ENCODE results near the gene GLB1L2. TPM values are rescaled to one million over a fixed set of nuclear protein-coding genes. Genes with fewer than 3 reads are reported as not detected.
"Not testable (repeated sequence)": the region's sequence is repeated elsewhere in the genome, so short reads cannot be mapped to it uniquely, and the experiment has no call there.

The GLB1L2 gene
- total RNA-seq, 3 donors from 2014 or later = 21.5 to 27.9 (median 26.9) TPM

GRCh38 chr11:134313821-134314607 lies 17.8 kb upstream of the GLB1L2 start:
- no peak overlapping the region for H3K4me3 ChIP-seq
- no peaks in the 10 kb centered on the region for H3K4me1 ChIP-seq (ENCODE audit: low read depth)
- ATAC-seq (no peak), DNase-seq (no peak)
- peaks cover 15% of the 10 kb centered on the region for H3K9me3 ChIP-seq
- TF ChIP-seq, protein P1, sequence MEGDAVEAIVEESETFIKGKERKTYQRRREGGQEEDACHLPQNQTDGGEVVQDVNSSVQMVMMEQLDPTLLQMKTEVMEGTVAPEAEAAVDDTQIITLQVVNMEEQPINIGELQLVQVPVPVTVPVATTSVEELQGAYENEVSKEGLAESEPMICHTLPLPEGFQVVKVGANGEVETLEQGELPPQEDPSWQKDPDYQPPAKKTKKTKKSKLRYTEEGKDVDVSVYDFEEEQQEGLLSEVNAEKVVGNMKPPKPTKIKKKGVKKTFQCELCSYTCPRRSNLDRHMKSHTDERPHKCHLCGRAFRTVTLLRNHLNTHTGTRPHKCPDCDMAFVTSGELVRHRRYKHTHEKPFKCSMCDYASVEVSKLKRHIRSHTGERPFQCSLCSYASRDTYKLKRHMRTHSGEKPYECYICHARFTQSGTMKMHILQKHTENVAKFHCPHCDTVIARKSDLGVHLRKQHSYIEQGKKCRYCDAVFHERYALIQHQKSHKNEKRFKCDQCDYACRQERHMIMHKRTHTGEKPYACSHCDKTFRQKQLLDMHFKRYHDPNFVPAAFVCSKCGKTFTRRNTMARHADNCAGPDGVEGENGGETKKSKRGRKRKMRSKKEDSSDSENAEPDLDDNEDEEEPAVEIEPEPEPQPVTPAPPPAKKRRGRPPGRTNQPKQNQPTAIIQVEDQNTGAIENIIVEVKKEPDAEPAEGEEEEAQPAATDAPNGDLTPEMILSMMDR (IDR thresholded peaks at IDR 0.05) = no peak
- H3K36me3 ChIP-seq (ENCODE audit: low read depth) = no peaks in the 10 kb centered on the region
- intact Hi-C loops (cut with DNase I, micrococcal nuclease) = no loop called here

- H3K4me3 ChIP-seq = no peak overlapping the region
- TF ChIP-seq, protein P1 (IDR thresholded peaks at IDR 0.05) = no peak
- DNase-seq = no peak
- H3K9me3 ChIP-seq = peaks cover 15% of the 10 kb centered on the region
- intact Hi-C loops (cut with DNase I, micrococcal nuclease) = no loop called here
- no peaks in the 10 kb centered on the region for H3K4me1 ChIP-seq (ENCODE audit: low read depth)
- no peaks in the 10 kb centered on the region for H3K36me3 ChIP-seq (ENCODE audit: low read depth)
- ATAC-seq = no peak
Measured at GRCh38 chr11:134317103-134317502, 14.7 kb upstream of the GLB1L2 start.

- DNase-seq; H3K36me3 ChIP-seq (ENCODE audit: low read depth); H3K4me1 ChIP-seq (ENCODE audit: low read depth); H3K4me3 ChIP-seq; intact Hi-C loops (cut with DNase I, micrococcal nuclease); ATAC-seq: not testable (repeated sequence)
- H3K9me3 ChIP-seq = peaks cover 14% of the 10 kb centered on the region
Measured at GRCh38 chr11:134321373-134321772, 10.4 kb upstream of the GLB1L2 start.

GRCh38 chr11:134322553-134322952 lies 9.2 kb upstream of the GLB1L2 start:
- Histone ChIP-seq H3K36me3 (ENCODE audit: low read depth) (no peaks in the 10 kb centered on the region), H3K4me3 (no peak overlapping the region), H3K9me3 (peaks cover 3% of the 10 kb centered on the region), H3K4me1 (ENCODE audit: low read depth) (no peaks in the 10 kb centered on the region)
- DNase-seq (no peak), ATAC-seq (no peak)
- TF ChIP-seq, protein P1 (IDR thresholded peaks at IDR 0.05) = no peak
- intact Hi-C loops (cut with DNase I, micrococcal nuclease) = no loop called here

DNA sequence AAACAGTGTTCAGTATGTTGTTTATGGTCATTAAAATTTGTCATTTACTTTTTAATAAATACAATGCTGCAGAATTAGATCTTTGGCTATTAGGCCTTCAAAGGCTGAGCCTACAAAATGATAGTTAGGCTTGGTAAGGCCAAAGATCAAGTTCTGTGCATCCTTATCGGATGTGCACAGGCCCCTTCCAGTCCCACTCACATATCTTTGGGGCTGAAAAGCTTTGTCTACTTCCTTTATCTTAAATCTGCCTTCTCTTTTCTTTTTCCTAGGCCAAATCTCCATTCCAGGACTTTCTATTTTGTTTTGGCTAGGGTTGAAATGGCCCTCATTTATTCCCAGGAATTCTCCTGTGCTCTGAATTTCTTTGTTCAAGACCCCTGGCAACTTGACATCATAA lies 3.4 kb upstream of the GLB1L2 start:
- intact Hi-C loops (cut with DNase I, micrococcal nuclease) = no loop called here
- ATAC-seq = no peak

More for the DNA sequence above, 3.4 kb upstream of the GLB1L2 start:
- no peak overlapping the region for H3K4me3 ChIP-seq
- no peaks in the 10 kb centered on the region for H3K36me3 ChIP-seq (ENCODE audit: low read depth)
- peaks cover 10% of the 10 kb centered on the region for H3K4me1 ChIP-seq (ENCODE audit: low read depth)
- TF ChIP-seq, protein P1 (IDR thresholded peaks at IDR 0.05) = no peak
- no peaks in the 10 kb centered on the region for H3K9me3 ChIP-seq
- no peak for DNase-seq
